IMR-90 (cell line): ENCODE data around the gene SLITRK2. TPM values are rescaled to one million over a fixed set of nuclear protein-coding genes. Genes with fewer than 3 reads are reported as not detected.

ENCODE experiments used
- ATAC-seq: fragments of 200-7000 bp; cut with Tn5 transposase; 2 replicates; pipeline ENCODE4 v1.9.1; 2020; ENCODE audit warnings: low read depth, mild to moderate bottlenecking, moderate library complexity
- BruUV-seq: library from RNA; stranded (reverse); fragments of 400-500 nt; replicated peaks from 2 replicates; lab custom pipeline; 2021; lab: Mats Ljungman, UMichigan
- CTCF ChIA-PET: fragments of 300-600 bp; formaldehyde crosslinking; extraction: SDS; loops from one replicate; lab custom pipeline; 2021; ENCODE audit warnings: antibody characterized with exemption; lab: Yijun Ruan, JAX
- POLR2A ChIA-PET: fragments of 300-600 bp; sonication (Branson Sonifier 250); formaldehyde crosslinking; loops from one replicate; lab custom pipeline; 2022; ENCODE audit warnings: antibody characterized with exemption; ENCODE audit not compliant: unreplicated experiment; lab: Charles Lee
- DNase-seq: peaks from one replicate; pipeline ENCODE4 v3.0.0; 2013
- H2AFZ ChIP-seq: replicated peaks from 2 replicates; pipeline ENCODE3; 2013; ENCODE audit warnings: low read length, mild to moderate bottlenecking; ENCODE audit not compliant: poor library complexity
- H2AK5ac ChIP-seq: 2 replicates; pipeline ENCODE4 v1.6.1; 2013; ENCODE audit warnings: low read depth, low read length, inconsistent platforms
- H2AK9ac ChIP-seq: replicated peaks from 2 replicates; pipeline ENCODE3; 2013; ENCODE audit warnings: mild to moderate bottlenecking, low read depth, low read length, moderate library complexity; ENCODE audit not compliant: poor library complexity
- H2BK120ac ChIP-seq: 2 replicates; pipeline ENCODE4 v1.6.1; 2013; ENCODE audit warnings: low read depth, low read length, inconsistent platforms
- H2BK15ac ChIP-seq: 3 replicates; pipeline ENCODE4 v1.6.1; 2013; ENCODE audit warnings: low read depth, low read length, inconsistent platforms
- H2BK20ac ChIP-seq: 2 replicates; pipeline ENCODE4 v1.6.1; 2013; ENCODE audit warnings: low read depth, mild to moderate bottlenecking, inconsistent platforms, low read length, moderate library complexity
- H2BK5ac ChIP-seq: 2 replicates; pipeline ENCODE4 v1.6.1; 2013; ENCODE audit warnings: mild to moderate bottlenecking, low read depth, low read length, inconsistent platforms; ENCODE audit not compliant: poor library complexity, severe bottlenecking
- H3K14ac ChIP-seq: replicated peaks from 2 replicates; pipeline ENCODE4 v1.6.1; 2013; ENCODE audit warnings: low read depth, low read length, inconsistent platforms
- H3K18ac ChIP-seq: 2 replicates; pipeline ENCODE4 v1.6.1; 2013; ENCODE audit warnings: low read depth, low read length, control low read depth
- H3K23ac ChIP-seq: 2 replicates; pipeline ENCODE4 v1.6.1; 2013; ENCODE audit warnings: low read depth, low read length, inconsistent platforms
- H3K27ac ChIP-seq: 2 replicates; pipeline ENCODE4 v1.5.1; 2013; ENCODE audit warnings: mild to moderate bottlenecking, control low read depth, low read length; ENCODE audit not compliant: insufficient read depth
- H3K27me3 ChIP-seq: 2 replicates; pipeline ENCODE4 v1.6.1; 2013; ENCODE audit warnings: low read length; ENCODE audit not compliant: control insufficient read depth, insufficient read depth
- H3K36me3 ChIP-seq: 2 replicates; pipeline ENCODE4 v1.6.1; 2013; ENCODE audit warnings: low read length, mixed read lengths; ENCODE audit not compliant: control insufficient read depth, insufficient read depth
- H3K4ac ChIP-seq: 2 replicates; pipeline ENCODE4 v1.6.1; 2013; ENCODE audit warnings: low read depth, low read length, inconsistent platforms
- H3K4me1 ChIP-seq: 2 replicates; pipeline ENCODE4 v1.6.1; 2013; ENCODE audit warnings: low read length, mixed read lengths; ENCODE audit not compliant: control insufficient read depth, insufficient read depth
- H3K4me2 ChIP-seq: 2 replicates; pipeline ENCODE4 v1.6.1; 2013; ENCODE audit warnings: low read depth, mild to moderate bottlenecking, control low read depth, low read length, moderate library complexity
- H3K4me3 ChIP-seq: 2 replicates; pipeline ENCODE4 v1.5.1; 2013; ENCODE audit warnings: low read depth, mild to moderate bottlenecking, control low read depth, low read length, moderate library complexity; ENCODE audit not compliant: insufficient read depth
- H3K56ac ChIP-seq: 2 replicates; pipeline ENCODE4 v1.6.1; 2013; ENCODE audit warnings: low read length, inconsistent platforms; ENCODE audit not compliant: insufficient read depth; ENCODE audit errors: extremely low read depth
- H3K79me1 ChIP-seq, 2 experiments: 2 replicates each; pipeline ENCODE4 v1.6.1; 2013; ENCODE audit warnings: low read length in 2 of 2, inconsistent platforms in 1 of 2, low read depth in 1 of 2
- H3K9ac ChIP-seq: 2 replicates; pipeline ENCODE4 v1.6.1; 2013; ENCODE audit warnings: low read depth, low read length, control low read depth
- H3K9me1 ChIP-seq: 2 replicates; pipeline ENCODE4 v1.6.1; 2013; ENCODE audit warnings: low read length, inconsistent platforms; ENCODE audit not compliant: insufficient read depth
- H3K9me3 ChIP-seq: 2 replicates; pipeline ENCODE4 v1.6.1; 2013; ENCODE audit warnings: low read length; ENCODE audit not compliant: control insufficient read depth, insufficient read depth
- H4K20me1 ChIP-seq: 2 replicates; pipeline ENCODE4 v1.6.1; 2013; ENCODE audit warnings: low read length, inconsistent platforms; ENCODE audit not compliant: insufficient read depth
- H4K5ac ChIP-seq: 2 replicates; pipeline ENCODE4 v1.6.1; 2013; ENCODE audit warnings: mild to moderate bottlenecking, low read depth, low read length, control low read depth
- H4K8ac ChIP-seq, 2 experiments: 2 replicates each; pipeline ENCODE4 v1.6.1; 2013; ENCODE audit warnings: low read depth in 2 of 2, low read length in 2 of 2, control low read depth in 1 of 2, inconsistent platforms in 1 of 2
- H4K91ac ChIP-seq: 2 replicates; pipeline ENCODE4 v1.6.1; 2013; ENCODE audit warnings: low read depth, low read length, inconsistent platforms; ENCODE audit not compliant: insufficient read depth
- BHLHE40 ChIP-seq: fragments of 150-350 bp; IDR thresholded peaks from 2 replicates; pipeline ENCODE4 v1.6.1; 2016; ENCODE audit warnings: mild to moderate bottlenecking, low read depth, low read length
- CEBPB ChIP-seq: IDR thresholded peaks from 2 replicates; pipeline ENCODE4 v1.6.1; 2012; ENCODE audit warnings: low read depth, low read length, improper control_type of control experiment
- CHD1 ChIP-seq: IDR thresholded peaks from 2 replicates; pipeline ENCODE4 v1.6.1; 2012; ENCODE audit warnings: low read depth, low read length, improper control_type of control experiment
- CTCF ChIP-seq: conservative IDR thresholded peaks from 2 replicates; pipeline ENCODE4 v1.5.1; 2012; ENCODE audit warnings: mild to moderate bottlenecking, low read depth, low read length, improper control_type of control experiment
- FOS ChIP-seq: fragments of 150-350 bp; IDR thresholded peaks from 2 replicates; pipeline ENCODE4 v1.6.1; 2016; ENCODE audit warnings: low read depth, low read length
- MAFK ChIP-seq: IDR thresholded peaks from 2 replicates; pipeline ENCODE4 v1.6.1; 2012; ENCODE audit warnings: low read depth, low read length, improper control_type of control experiment
- MAZ ChIP-seq: IDR thresholded peaks from 2 replicates; pipeline ENCODE4 v1.6.1; 2012; ENCODE audit warnings: low read depth, mild to moderate bottlenecking, low read length, improper control_type of control experiment, moderate library complexity, borderline replicate concordance
- MXI1 ChIP-seq: IDR thresholded peaks from 2 replicates; pipeline ENCODE4 v1.6.1; 2012; ENCODE audit warnings: low read depth, mild to moderate bottlenecking, low read length, moderate library complexity, borderline replicate concordance
- NFE2L2 ChIP-seq: fragments of 150-350 bp; IDR thresholded peaks from 2 replicates; pipeline ENCODE4 v1.6.1; 2016; ENCODE audit warnings: low read depth, mild to moderate bottlenecking, low read length
- RCOR1 ChIP-seq: IDR thresholded peaks from 2 replicates; pipeline ENCODE4 v1.6.1; 2012; ENCODE audit warnings: mild to moderate bottlenecking, low read length, improper control_type of control experiment; ENCODE audit not compliant: insufficient replicate concordance
- SMC3 ChIP-seq: fragments of 150-350 bp; IDR thresholded peaks from 2 replicates; pipeline ENCODE4 v1.6.1; 2016; ENCODE audit warnings: low read depth, mild to moderate bottlenecking, antibody characterized with exemption, low read length, moderate library complexity
- USF2 ChIP-seq: fragments of 150-350 bp; IDR thresholded peaks from 2 replicates; pipeline ENCODE4 v1.6.1; 2017; ENCODE audit warnings: mild to moderate bottlenecking, antibody characterized with exemption, low read length, low read depth
- WGBS, 2 experiments: methylation state at CpG; one replicate each; pipeline versions ENCODE4 v1.1.5 to v1.1.7; 2013; ENCODE audit warnings: missing lambda C conversion rate in 2 of 2; ENCODE audit not compliant: insufficient read length in 1 of 2; ENCODE audit errors: extremely low coverage in 2 of 2; 5-methylcytosine and 5-hydroxymethylcytosine counted together
- dilution Hi-C: fragments of 300-500 bp; cut with HindIII; formaldehyde crosslinking; loops from one replicate; pipeline ENCODE4 v1.14.3; 2018; ENCODE audit warnings: low sequenced_read_pairs; ENCODE audit not compliant: unreplicated experiment
- in situ Hi-C: fragments of 300-500 bp; cut with MboI; formaldehyde crosslinking; loops from 3 replicates; pipeline ENCODE4 v1.14.3; 2019; ENCODE audit warnings: low sequenced_read_pairs, inconsistent platforms, mixed read lengths
- intact Hi-C: fragments of 100-400 bp; cut with micrococcal nuclease; formaldehyde crosslinking; loops from 2 replicates; pipeline ENCODE4 v1.10.0; 2022
- polyA plus RNA-seq, 3 experiments: library from polyadenylated mRNA; depleted of rRNA; stranded (reverse); fragments of >200 nt; gene quantifications; 2 replicates each; pipeline ENCODE4 v1.2.3, GENCODE V29; 2012; ENCODE audit warnings: low replicate concordance in 1 of 3
- total RNA-seq: library from RNA; depleted of rRNA; stranded (reverse); fragments of >200 nt; gene quantifications from 2 replicates; pipeline ENCODE4 v1.2.3, GENCODE V29; 2012
- TF ChIP-seq, protein P1 (sequence below): fragments of 150-350 bp; IDR thresholded peaks from 2 replicates; pipeline ENCODE4 v1.6.1; 2016; ENCODE audit warnings: low read depth, mild to moderate bottlenecking, low read length, moderate library complexity, borderline replicate concordance

Gene SLITRK2
- total and polyA plus RNA-seq, 2 of the 4 experiments (the other 2 are of a cell fraction) = not detected

DNA sequence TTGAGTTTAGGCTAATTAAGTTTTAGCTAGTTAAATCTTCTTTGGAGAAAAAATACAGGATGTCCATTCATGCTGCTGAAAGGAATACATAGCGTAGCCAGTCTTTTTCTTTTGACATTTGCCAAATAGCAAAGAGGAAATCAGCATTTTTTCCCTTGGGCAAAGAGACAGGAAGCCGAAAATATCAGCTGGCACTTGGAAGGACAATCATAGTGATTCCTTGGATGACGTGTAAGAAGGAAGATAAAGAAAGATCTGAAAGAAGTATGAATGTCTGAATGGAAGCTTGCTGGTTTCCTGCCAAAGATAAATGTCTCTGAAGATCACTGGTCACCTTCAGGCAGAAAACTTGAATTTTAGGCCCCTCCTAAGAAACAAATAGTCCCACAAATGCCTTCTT, 44.2 kb downstream of the SLITRK2 start:
- Histone ChIP-seq H2AFZ (no peak overlapping the region), H2AK9ac (no peak overlapping the region), H2BK20ac (no peak overlapping the region), H3K4me1 (no peaks in the 10 kb centered on the region), H4K5ac (no peak overlapping the region), H3K4ac (no peak overlapping the region), H3K4me2 (no peak overlapping the region), H3K14ac (no peak overlapping the region), H3K27me3 (no peaks in the 10 kb centered on the region), H4K20me1 (no peaks in the 10 kb centered on the region), H3K9me1 (no peaks in the 10 kb centered on the region), H3K9me3 (peaks cover 5% of the 10 kb centered on the region; the same call in 1 of the 2 replicates), H3K18ac (no peak overlapping the region), H4K91ac (no peak overlapping the region), H2BK5ac (no peak overlapping the region), H3K56ac (no peak overlapping the region), H2AK5ac (no peak overlapping the region), H2BK15ac (no peak overlapping the region), H3K9ac (no peak overlapping the region), H3K36me3 (no peaks in the 10 kb centered on the region), H3K23ac (no peak overlapping the region), H3K27ac (no peak overlapping the region), H3K4me3 (no peak overlapping the region), H2BK120ac (no peak overlapping the region), H4K8ac (no peak overlapping the region), H3K79me1 (no peaks in the 10 kb centered on the region)
- BruUV-seq = no TSS peak
- POLR2A ChIA-PET = no interaction called here
- in situ Hi-C loops (no loop called here), intact Hi-C loops (no loop called here), dilution Hi-C loops (no loop called here)
- WGBS, 2 experiments = 63% methylated on average over 1 of the region's 3 CpGs; no CpG with 5 or more reads in 1 of the 2 experiments
- ATAC-seq = no peak
- CTCF ChIA-PET = no interaction called here
- DNase-seq = no peak
- TF ChIP-seq FOS (no peak), CTCF (no peak), MAZ (no peak), MAFK (no peak), CHD1 (no peak), CEBPB (no peak), NFE2L2 (no peak), USF2 (no peak), RCOR1 (no peak), SMC3 (no peak), BHLHE40 (no peak), MXI1 (no peak)
- TF ChIP-seq, protein P1, sequence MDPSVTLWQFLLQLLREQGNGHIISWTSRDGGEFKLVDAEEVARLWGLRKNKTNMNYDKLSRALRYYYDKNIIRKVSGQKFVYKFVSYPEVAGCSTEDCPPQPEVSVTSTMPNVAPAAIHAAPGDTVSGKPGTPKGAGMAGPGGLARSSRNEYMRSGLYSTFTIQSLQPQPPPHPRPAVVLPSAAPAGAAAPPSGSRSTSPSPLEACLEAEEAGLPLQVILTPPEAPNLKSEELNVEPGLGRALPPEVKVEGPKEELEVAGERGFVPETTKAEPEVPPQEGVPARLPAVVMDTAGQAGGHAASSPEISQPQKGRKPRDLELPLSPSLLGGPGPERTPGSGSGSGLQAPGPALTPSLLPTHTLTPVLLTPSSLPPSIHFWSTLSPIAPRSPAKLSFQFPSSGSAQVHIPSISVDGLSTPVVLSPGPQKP = no peak
